Dermis blood vessel endothelial cell (primary cell): ENCODE measurements around the gene MRPL12. TPM values are rescaled to one million over a fixed set of nuclear protein-coding genes. Genes with fewer than 3 reads are reported as not detected.

Experiments used
- DNase-seq: peaks from one replicate; pipeline ENCODE4 v3.0.0; 2010
- total RNA-seq: library from RNA; depleted of rRNA; stranded (reverse); fragments of >200 nt; gene quantifications from 2 replicates; pipeline ENCODE4 v1.2.3, GENCODE V29; 2014

The MRPL12 gene
- total RNA-seq, 1 donor from 2014 or later = 8.2 TPM

DNA sequence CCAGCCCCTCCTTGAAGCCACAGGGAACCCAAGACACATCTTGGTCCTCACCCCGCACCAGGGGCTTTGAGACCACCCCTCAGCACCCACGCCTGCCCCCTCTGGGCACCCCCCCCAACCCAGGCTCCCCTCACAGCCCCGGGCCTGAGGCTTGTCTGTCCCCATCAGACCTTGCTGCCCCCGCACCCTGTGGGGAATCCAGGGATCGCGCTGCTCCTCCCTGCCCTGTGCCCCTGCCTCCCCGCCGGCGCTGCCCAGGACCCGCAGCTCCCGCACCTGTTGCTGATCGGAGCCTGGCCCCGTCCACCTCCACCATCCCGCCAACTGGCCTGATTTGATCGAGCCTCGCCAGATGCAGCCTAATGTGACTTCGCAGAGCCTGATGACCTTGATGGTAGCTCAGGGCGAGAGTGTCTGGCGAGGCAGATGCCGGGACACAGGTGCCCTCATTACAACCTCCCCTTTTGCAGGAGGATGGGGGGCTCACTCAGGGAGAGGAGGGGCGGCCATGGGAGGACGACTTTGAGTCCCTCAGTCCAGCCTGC lies 38.0 kb downstream of the MRPL12 start:
- DNase-seq = no peak

DNA sequence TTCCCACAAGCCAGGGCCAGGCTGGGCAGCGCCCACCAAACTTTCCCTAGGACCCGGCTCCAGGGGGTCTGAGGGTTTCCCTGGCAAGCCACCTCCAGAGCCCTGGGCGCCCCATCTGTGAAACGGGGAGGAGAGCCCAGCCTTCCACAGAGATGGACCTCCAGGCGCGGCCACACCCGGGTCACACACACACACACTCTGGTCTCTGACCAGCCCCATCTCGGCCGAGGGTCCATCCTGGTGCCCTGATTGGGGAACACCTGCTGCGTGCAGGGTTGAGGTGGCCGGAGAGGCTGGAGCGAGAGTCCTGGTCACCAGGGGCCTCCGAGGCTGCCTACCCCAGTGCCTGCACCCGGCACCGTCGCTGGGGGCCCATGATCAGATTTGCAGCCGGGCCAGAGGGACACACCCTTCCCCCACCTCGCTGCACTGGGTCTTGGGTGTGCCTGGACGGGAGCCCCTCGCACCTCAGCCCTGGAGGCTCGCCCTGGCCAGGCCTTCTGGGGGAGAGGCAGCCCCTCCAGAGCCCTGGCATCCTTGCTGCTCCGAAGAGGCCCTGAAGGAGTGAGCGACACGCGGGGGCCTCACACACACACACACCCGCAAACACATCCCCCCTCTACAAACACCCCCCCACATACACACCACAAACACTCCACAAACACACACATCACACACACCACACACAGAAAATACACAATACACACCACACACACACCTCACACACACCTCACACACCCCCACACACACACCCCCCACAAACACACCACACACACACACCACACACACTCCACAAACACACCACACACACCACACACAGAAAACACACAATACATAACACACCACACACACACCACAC lies 38.7 kb downstream of the MRPL12 start:
- no peak for DNase-seq

Other genes with a start within 250 kb of the MRPL12 start
- 6,291 and 7,288 TPM in 2 replicates for gene ACTG1, start 190.6 kb upstream of the MRPL12 start, total RNA-seq
- 0.42 and 1.0 TPM in 2 replicates for gene FSCN2, start 175.0 kb upstream of the MRPL12 start, total RNA-seq
- gene FAAP100, start 151.0 kb upstream of the MRPL12 start, total RNA-seq = 26.0 and 27.1 TPM in 2 replicates
- gene NPLOC4, start 66.3 kb upstream of the MRPL12 start, total RNA-seq = 83.9 and 124 TPM in 2 replicates
- gene TSPAN10, start 66.2 kb upstream of the MRPL12 start, total RNA-seq = 0.68 and 1.3 TPM in 2 replicates
- 3.4 and 4.1 TPM in 2 replicates for gene PDE6G, start 46.8 kb upstream of the MRPL12 start, total RNA-seq
- gene OXLD1, start 36.8 kb upstream of the MRPL12 start, total RNA-seq = 25.2 and 45.1 TPM in 2 replicates
- 11.1 and 14.1 TPM in 2 replicates for gene CCDC137, start 36.6 kb upstream of the MRPL12 start, total RNA-seq
- 21.0 and 25.2 TPM in 2 replicates for gene ARL16, start 19.6 kb upstream of the MRPL12 start, total RNA-seq
- 59.7 and 98.5 TPM in 2 replicates for gene HGS, start 19.4 kb upstream of the MRPL12 start, total RNA-seq
- gene SLC25A10, start 8.9 kb downstream of the MRPL12 start, total RNA-seq = 11.4 and 28.4 TPM in 2 replicates
- gene GCGR, start 100.8 kb downstream of the MRPL12 start, total RNA-seq = 0.17 TPM in 1 of 2 replicates, not detected in the other
- gene MCRIP1, start 129.9 kb downstream of the MRPL12 start, total RNA-seq = 79.9 and 138 TPM in 2 replicates
- not detected in 2 replicates for gene PPP1R27, start 131.7 kb downstream of the MRPL12 start, total RNA-seq
- gene P4HB, start 157.2 kb downstream of the MRPL12 start, total RNA-seq = 1,052 and 1,490 TPM in 2 replicates
- gene ARHGDIA, start 168.0 kb downstream of the MRPL12 start, total RNA-seq = 195 and 495 TPM in 2 replicates
- gene ALYREF, start 188.2 kb downstream of the MRPL12 start, total RNA-seq = 172 and 224 TPM in 2 replicates
- gene ANAPC11, start 188.4 kb downstream of the MRPL12 start, total RNA-seq = 79.9 and 128 TPM in 2 replicates
- 0.28 TPM in 1 of 2 replicates, not detected in the other for gene NPB, start 198.9 kb downstream of the MRPL12 start, total RNA-seq
- 41.0 and 80.1 TPM in 2 replicates for gene PCYT2, start 208.0 kb downstream of the MRPL12 start, total RNA-seq
- gene SIRT7, start 214.8 kb downstream of the MRPL12 start, total RNA-seq = 17.3 and 21.1 TPM in 2 replicates
- 19.7 and 22.4 TPM in 2 replicates for gene MAFG, start 224.4 kb downstream of the MRPL12 start, total RNA-seq
- gene PYCR1, start 233.9 kb downstream of the MRPL12 start, total RNA-seq = 59.4 and 97.8 TPM in 2 replicates
- not detected in 2 replicates for gene MYADML2, start 243.9 kb downstream of the MRPL12 start, total RNA-seq